Stimulated activated CD8-positive, alpha-beta memory T cell treated with anti-CD3 and anti-CD28 coated beads, Interleukin-7, amount 100 ng/mL, for 48 hours (primary cell): Measurements from ENCODE around the gene GLS.

Experiments
- DNase-seq, 2 donors: peaks; one replicate each; pipeline ENCODE4 v3.0.0-alpha.2; 2020; ENCODE audit warnings: low read depth in 1 of 2; ENCODE audit errors: extremely low read depth in 1 of 2

GLS gene

DNA sequence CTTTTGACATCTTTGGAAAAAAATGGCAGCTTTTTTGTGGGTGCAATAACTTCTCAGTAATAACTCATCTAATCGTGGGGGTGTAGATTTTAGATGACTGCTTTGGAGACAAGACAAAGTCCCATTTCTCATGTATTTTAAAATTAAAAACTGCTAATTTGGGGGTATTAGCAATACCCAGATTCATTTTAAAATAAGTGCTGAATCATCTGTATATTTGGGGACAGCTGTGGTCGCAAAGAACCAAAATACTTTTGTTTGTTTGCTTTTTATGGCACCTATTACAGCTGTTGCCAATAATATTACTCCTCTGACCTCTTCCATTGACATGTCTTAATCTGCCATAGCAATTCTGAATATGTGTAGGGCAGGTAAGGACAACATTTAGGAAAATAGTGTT lies 87.9 kb downstream of the GLS start:
- no peak for DNase-seq

DNA sequence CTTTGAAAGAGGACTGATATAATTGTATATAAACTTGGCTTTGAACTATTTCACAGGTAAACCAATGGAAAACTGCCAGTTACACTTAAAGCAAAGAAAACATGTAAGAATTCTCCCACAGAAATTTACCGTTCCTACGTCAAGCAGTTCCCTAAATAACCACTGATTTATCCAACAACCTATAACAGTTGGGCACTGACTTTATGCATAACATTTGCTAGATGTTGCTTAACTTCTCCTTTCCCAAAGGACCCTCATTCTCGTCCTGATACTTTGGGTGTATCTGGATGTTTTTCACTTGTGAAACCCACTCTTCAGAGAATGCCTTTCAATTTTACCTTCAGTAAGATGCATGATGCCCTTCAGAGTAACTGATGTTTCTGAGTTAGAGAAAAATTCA lies 89.5 kb downstream of the GLS start:
- DNase-seq, result no peak

DNA sequence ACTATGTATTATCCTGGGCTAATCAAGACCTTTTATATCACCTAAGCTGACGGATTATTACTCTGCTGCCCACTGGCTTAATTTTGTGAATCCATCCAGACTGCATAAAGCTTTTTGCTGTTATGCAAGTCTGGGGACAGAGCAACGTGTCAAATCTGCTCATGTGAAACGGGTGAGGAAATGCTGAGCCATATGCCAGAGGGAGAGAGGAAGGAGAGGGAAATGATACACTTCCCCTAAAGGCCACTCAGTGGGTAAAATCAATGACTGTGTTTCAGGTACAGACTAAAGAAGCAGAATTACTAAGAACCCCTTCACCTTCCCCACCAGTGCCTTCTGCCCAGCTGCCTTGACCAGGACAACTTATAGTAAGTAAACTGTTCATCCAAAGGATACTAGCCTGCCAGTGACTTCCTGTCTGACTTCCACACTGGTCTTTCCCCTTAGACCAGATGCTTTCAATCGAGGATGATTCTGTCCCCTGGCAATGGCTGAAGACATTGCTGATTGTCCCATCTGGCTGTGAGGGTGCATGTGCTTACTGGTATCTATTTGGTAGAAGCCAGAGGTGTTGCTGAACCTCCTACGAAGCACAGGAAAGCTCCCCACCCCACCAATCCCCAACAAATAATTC lies 90.4 kb downstream of the GLS start:
- DNase-seq, result no peak

DNA sequence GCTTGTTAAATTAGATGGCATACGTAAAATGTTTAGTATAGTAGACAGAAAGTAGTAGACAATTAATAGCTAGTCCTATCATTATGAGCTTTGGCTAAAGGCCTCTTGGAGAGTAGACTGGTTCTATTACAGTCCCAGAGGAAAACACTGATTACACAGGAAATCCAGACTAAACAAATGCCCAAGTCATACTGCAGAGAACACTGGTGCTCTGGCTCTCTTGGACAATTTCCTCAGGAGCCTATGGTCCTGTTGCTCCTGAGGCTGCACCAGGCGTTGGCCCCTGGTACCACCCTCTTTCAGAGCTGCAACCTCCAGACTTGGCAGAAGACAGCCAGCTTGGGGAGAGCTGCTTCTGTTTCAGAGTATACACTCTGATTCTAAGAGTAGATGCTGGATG lies 91.6 kb downstream of the GLS start:
- DNase-seq, result no peak

DNA sequence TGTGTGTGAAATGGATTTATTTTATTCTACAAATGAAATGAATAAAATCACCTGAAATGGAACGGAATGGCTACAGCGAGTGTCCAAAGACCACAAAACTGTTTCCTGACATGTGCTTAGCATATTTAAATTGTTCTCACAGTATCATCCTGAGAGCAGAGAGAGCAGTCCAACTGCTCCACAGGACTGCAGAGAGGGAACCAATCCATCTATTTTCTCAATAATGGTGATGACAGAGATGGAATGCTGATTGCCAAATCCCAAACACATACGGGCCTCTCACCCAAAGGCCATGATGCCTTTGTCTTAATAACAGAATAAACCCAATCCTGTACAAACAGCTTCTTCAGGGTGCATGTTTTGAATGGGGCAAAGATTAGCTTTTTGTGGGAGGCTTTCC lies 92.2 kb downstream of the GLS start:
- no peak for DNase-seq

DNA sequence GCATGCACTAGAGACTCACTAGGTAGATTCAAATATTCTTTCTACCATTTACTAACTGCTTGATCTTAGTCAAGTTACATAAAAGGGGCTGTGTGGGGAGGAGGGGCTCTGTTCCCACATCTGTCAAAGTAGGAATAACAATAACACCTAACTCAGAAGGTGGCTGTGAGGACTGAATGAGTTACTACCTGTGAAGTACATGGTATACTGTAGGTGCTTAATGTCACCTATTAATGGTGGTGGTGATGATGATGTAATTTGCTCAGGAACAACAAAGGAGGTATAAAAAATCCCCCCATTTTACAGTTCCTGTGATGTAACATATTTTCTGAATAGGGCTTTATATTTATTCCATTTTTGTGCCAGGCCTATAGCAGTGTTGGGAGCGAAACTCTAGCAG lies 92.6 kb downstream of the GLS start:
- DNase-seq, result no peak

DNA sequence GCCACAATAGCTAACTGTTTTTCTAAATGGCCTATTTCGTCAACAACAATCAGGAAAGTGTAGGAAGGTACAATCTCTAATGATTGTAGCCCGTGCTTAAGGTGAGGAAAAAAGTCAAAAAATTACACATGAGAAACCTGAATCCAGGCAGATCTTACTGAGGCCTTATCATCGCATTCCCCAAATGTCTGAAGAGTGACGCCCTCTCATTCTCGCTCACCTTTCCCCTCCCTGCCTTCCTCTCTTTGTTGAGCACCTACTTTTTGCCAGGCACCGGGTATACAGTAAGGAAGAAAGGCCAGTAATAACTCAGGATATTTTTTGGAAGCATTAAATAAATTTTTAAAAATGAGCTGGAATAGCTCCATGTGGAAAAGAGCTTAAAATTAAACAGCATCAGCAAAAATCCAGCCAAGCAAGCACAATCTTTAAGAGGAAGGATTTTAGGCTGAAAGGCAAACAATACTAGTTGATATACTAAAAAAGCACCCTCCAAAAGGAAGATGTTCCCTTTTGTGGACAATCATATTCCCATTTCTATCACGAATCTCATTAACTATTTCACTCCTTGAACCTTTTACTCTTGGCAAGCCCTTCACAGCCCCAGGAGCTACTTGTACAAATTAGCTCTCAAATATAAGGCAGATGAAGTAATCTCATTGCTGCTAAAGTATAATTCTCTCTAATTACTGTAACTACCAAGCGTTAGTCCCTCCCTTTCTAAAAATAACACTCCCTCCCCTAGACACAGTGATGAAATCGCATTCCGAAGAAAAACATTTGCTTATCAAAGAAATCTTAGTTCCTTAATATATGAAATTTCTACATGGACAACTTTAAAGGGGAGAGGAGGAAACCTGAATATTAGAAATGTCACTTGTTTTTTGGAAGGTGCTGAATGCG lies 93.4 kb downstream of the GLS start:
- no peak for DNase-seq

DNA sequence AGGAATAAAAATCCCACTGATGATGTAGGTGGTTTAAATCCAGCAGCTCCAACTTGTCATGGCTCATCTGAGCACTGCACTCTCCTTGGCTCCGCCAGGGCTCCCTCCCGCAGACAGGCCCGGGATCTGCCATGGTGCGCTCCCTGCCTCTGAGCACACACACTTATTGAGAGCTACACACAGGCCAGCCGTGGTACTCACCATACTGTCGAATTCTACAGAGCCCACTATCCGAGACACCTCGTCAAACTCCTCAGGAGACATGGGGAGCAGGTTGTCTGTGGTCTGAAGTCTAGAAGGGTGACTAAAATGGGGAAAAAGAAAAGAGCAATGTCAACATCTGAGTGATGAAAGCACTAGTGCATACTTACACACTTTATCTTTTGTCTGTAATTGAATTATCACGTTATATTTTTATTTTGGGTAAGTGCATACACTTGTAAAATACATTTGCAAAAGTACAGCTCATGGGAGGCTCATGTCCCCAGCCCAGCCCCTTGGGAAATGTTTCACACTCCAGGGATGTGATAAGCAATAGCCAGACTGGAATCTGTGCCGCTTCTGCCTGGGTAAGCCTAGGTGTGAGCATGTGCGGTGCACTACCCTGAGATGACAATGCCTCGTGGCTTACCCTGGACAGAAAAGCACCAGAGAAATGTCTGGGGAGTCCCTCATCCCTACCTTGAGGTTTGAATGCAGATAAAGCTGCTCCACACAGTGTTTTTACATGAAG lies 94.2 kb downstream of the GLS start:
- no peak for DNase-seq

DNA sequence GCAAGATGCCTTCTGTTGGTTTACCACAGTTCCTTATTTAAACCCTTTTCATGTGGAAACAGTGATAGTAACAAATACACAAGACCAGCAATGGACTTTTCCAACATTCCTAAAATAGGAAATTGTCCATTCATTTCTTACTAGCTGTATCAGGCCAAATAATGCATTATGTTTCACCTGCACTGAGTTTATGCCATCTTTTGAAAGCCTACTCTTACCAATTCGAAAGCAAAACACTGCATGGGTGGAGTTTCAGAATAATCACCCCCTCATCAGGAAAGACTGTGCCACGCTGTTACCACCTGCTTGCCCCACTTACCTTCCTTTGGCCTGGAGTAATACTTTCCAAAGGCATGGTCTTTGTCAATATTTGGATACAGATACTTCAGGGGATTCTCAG lies 95.9 kb downstream of the GLS start:
- no peak for DNase-seq

DNA sequence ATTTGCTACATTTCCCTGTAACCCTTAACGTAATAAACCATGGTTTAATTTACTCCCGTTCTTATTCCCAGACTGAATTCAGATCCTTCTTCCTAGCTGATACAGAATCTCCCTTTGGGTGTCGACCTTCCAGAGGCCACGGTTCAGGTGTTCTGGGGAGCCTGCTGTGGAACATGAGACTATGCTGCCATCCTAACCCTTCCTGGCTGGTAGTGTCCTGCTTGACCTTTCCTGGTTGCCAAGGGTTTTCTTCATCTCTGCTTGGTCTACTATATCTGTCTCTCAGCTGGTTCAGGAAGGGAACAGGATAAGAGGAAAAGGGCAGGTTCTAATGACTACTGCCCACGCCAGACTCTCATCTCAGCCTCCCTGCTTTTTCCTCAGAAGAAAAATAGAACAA lies 96.9 kb downstream of the GLS start:
- DNase-seq, result no peak

DNA sequence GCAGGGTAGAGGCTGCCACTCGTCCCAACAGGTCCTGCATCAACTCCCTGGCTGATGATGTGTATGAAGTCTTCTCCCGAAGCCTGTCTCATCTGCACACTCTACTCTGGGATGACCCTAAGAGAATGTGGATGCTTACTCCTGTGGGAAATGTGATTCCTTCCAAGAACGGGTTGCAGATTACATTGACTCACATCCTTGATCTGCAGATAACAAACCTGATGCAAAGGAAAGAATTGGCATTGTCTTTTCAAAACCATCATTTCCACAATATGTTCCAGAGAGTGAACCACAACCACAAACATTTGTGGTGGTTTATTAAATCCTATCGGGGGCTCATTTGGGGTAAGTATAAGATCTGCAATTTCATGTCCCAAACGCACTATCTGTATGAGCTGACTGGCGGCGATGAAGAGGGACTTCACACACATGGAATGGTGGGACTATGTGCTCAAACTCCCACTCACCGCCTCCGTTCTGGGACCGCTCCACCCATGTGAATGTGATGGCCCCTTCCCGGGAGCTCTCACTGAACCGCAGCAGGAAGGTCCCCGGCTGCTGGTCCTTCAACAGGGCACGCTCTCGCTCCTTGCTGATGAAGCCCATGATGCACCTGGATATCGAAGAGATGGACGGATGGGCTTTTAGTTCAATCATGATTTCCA lies 97.9 kb downstream of the GLS start:
- DNase-seq, result no peak

DNA sequence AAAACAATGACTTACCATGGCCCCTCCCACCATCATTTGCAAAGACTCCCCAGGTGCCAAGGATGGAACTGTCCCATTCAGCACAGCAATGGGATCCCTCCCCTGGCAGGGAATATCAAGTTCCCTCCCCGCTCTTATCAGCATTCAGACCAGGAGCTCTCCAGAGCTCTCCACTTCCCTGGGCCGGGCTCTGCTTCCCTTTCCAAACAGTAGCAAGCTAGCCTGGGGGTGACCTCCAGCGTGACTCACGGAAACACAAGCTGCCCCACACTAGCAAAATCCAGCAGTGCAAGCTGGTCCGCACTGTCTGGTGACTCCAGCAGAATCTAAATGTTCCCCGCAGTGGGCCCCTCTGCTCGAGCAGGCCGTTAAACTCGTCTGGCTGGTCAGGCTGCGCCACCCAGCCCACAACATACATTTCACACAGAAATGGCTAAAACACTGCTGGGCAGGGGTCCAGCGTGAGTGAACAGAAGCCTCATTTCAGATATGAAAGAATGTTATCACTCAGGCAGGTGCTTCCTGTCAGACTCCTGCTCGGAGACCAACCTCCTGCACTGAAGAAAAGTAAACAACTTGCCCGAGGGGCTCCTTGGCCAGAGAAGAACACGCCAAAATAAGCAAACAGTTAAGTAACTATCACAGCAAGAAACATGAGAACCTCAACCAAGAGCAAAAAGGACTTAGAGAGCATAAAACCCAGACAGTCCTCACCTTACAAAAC lies 99.4 kb downstream of the GLS start:
- no peak for DNase-seq

DNA sequence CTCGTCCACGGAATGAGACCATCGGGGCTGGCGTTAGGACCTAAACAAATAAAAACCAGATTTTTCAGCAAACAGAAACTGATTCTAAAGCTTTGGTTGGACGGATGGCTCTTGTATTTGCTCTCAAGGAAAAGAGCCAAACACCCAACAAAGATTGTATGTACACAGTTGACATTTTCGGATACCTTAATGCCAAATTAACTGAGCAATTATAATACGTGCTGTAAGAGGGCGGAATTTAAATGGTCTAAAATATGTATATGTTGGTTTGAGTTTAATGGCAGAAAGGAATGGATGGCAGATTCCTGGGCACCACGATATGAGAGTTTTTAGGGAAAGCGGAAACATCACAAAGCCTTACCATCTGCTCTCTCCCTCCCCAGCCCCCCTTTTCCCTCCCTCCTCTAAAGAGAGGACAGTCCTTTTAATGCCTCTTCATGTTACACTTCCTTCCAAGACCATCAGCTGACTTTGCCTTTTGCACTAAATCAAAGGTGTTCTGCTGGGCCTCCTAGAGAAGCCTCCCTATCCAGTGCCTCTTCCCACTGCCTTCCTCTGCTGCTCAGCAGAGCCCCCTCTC lies 100.1 kb downstream of the GLS start:
- DNase-seq, result no peak

DNA sequence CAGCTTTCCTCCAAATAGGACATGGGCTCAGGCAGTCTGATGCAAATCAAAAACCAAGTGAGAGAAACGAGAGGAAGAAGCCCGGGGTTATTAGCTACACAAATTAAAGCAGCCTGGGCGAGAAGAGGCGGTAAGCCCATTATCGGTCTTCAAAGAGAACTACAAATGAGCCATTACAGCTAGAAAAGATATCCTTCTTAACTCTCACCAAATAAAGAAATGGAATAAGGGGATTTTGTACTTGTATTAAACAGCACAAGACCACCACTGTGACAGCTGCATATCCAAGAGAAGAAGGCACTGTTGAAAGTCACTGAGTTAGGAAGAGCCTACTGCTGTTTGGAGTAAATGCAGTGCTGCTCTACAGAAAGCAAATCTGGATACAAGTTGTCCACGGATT lies 100.7 kb downstream of the GLS start:
- DNase-seq, result no peak

DNA sequence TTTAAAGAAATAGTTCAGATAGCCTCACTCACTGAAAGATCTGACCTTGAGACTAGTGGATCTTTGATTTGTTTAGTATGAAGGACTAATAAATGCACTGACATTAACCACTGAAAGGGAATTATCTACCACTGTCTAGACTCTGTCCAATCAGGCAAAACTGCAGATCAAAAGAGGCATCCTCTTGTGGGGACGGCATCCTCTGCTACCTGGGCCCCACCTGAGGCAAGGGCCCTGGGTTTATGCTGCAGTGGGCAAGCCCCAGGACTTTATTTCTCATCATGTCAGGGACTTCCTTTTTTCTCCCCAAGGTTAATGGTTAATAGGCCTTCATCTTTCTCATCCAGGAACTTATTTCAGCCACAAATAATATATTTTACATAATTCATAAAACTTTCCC lies 101.1 kb downstream of the GLS start:
- DNase-seq, result no peak

DNA sequence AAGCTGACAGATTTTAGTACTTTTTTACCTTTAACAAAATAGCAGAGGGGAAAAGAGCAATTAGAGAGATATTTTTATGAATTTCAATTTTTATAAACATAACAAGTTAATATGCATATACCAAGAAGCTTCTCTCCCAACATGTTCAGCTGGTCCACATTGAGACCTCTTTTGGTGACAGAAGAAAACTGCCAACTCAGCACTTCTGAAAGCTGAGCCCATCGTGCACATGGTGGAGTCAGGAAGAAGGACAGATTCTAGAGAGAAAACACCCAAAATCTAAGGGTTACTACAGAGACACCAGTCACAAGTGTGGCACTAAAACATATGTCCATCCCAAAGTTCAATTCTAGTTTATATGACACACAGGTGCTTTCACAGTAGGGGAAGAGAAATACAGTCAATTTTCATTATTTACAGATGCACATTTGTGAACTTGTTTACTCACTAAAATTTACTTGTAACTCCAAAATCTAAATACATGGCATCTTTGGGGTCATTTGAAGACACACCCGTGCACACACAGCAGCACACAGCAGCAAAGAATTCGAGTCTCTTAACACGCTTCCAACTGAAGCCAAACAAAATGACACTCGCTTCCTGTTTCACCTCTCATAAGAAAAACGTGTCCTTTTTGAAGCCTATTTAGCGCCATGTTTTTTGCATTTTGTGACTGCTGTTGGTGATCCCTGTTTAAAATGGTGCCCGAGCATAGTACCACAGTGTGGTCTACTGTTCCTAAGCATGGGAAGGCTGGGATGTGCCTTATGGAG lies 101.8 kb downstream of the GLS start:
- no peak for DNase-seq

DNA sequence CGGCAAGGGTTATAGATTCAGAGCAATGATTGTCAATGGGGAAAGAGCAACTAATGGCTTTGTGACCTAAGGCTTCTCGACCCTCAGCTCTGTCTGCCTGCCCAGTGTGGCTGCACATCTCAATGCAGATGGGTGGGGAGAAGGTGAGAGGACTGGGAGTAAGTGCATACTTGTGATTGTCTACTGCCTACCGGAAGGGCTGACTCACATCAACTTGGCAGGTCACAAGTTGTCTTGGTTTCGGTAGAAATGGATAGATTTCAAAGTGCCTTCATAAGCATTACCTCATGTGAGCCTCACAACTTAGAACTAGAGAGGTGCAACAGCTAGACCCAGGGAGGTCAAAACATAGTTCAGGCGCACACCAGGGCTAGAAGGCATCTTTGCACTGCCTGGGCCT lies 104.0 kb downstream of the GLS start:
- peak in 1 of 2 donors; percentile 15 for DNase-seq

DNA sequence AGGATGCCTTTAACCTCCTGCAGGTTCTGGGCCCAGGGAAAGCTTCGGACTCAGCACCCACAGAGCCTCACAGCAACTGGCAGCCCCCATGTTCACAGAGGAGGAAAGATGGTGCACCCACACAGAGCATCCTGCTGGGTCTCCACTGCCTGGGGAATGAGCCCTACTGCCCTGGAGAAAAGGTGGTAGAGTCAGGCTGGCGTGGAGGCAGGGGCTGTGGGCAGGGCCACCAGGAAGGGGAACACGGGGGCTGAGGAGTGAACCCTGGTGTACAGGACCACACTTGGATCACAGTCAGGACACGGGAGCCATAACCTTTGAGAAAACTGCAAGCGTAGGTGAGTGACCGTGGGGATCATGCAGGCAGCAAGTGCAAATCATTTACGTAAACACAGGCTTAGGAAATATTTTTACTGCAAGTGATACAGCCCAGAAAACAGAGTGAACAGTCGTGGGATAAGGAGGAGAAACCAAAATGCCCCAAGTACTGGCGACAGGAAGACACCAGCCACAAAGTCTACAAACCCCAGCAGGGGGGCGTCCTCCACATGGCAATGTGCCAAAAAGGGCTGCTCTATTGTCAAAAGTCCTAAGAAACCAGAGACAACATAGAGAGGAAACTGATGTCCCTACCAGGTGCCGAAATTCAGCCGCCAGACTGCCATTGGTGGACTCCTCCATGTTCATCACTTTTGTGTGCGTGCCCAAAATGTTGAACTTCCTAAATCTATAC lies 105.8 kb downstream of the GLS start:
- no peak for DNase-seq

DNA sequence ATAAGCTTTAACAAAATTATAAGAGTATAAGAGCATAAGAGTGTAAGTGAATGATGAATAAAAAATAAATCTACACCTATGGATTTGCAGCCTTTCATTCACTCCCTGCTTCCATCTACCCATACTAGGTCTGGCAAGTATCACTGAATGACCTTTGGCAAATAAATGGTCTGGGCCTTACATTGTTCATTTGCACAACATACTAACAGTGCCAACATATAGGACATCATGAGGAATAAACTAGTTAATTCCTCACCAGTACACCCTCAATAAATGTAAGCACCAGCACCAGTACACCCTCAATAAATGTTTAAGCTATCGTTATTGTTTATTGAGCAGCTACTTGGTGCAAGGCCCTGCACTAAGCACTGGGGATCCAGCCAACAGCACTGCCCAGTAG lies 106.5 kb downstream of the GLS start:
- DNase-seq, result no peak
